HUES64 (cell line): ENCODE data around the gene ADH7.
"Not testable (repeated sequence)": the region's sequence is repeated elsewhere in the genome, so short reads cannot be mapped to it uniquely, and the experiment has no call there.

Experiments used
- H3K27ac ChIP-seq: 2 replicates; pipeline ENCODE4 v1.7.0; 2013; ENCODE audit warnings: low read depth, low read length, inconsistent platforms
- H3K27me3 ChIP-seq: 2 replicates; pipeline ENCODE4 v1.6.1; 2013; ENCODE audit warnings: mild to moderate bottlenecking, low read length; ENCODE audit not compliant: insufficient read depth
- H3K36me3 ChIP-seq: 2 replicates; pipeline ENCODE4 v1.6.1; 2013; ENCODE audit warnings: mild to moderate bottlenecking, low read length; ENCODE audit not compliant: insufficient read depth
- H3K4me1 ChIP-seq: 2 replicates; pipeline ENCODE4 v1.6.1; 2013; ENCODE audit warnings: mild to moderate bottlenecking, low read length, moderate library complexity; ENCODE audit not compliant: insufficient read depth
- H3K4me3 ChIP-seq: 2 replicates; pipeline ENCODE4 v1.5.1; 2013; ENCODE audit warnings: mild to moderate bottlenecking, low read length, moderate library complexity
- H3K9ac ChIP-seq: 2 replicates; pipeline ENCODE4 v1.6.1; 2013; ENCODE audit warnings: mild to moderate bottlenecking, low read depth, low read length
- H3K9me3 ChIP-seq: 2 replicates; pipeline ENCODE4 v1.6.1; 2013; ENCODE audit warnings: low read depth, low read length; ENCODE audit not compliant: insufficient read depth
- WGBS: fragments of 150-250, 120-280 bp; methylation state at CpG from one replicate; pipeline ENCODE4 v1.1.7; 2013; ENCODE audit warnings: missing lambda C conversion rate; 5-methylcytosine and 5-hydroxymethylcytosine counted together

Gene ADH7

GRCh38 chr4:99415762-99416161 lies 19.4 kb downstream of the ADH7 start:
- H3K4me3 ChIP-seq, H3K27ac ChIP-seq, H3K4me1 ChIP-seq, H3K36me3 ChIP-seq, H3K9me3 ChIP-seq, H3K27me3 ChIP-seq, H3K9ac ChIP-seq: not testable (repeated sequence)
- 75% methylated on average over 7 of the region's 8 CpGs for WGBS

DNA sequence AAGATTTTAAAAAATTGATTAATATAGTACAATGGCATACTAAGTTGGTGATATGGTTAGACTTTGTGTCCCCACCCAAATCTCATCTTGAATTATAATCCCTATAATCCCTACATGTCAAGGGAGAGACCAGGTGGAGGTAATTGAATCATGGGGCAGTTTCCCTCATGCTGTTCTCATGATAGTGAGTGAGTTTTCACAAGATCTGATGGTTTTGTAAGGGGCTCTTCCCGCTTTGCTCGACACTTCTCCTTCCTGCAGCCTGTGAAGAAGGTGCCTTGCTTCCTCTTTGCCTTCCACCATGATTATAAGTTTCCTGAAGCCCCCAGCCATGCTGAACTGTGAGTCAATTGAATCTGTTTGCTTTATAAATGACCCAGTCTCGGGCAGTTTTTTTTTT lies 20.2 kb downstream of the ADH7 start:
- H3K9me3 ChIP-seq, H3K27ac ChIP-seq, H3K27me3 ChIP-seq, H3K4me3 ChIP-seq, H3K36me3 ChIP-seq, H3K4me1 ChIP-seq, H3K9ac ChIP-seq: not testable (repeated sequence)
- WGBS = 92% methylated on average over 3 of the region's 3 CpGs

- Histone ChIP-seq H3K9me3 (no peaks in the 10 kb centered on the region), H3K27me3 (no peaks in the 10 kb centered on the region), H3K4me3 (no peak overlapping the region), H3K9ac (no peak overlapping the region), H3K27ac (no peak overlapping the region), H3K4me1 (no peaks in the 10 kb centered on the region), H3K36me3 (no peaks in the 10 kb centered on the region)
These were observed 20.7 kb downstream of the ADH7 start for GRCh38 chr4:99414401-99414800.

- no peaks in the 10 kb centered on the region for H3K4me1 ChIP-seq
- H3K9me3 ChIP-seq = no peaks in the 10 kb centered on the region
- no peak overlapping the region for H3K27ac ChIP-seq
- H3K9ac ChIP-seq = no peak overlapping the region
- H3K4me3 ChIP-seq = no peak overlapping the region
- H3K27me3 ChIP-seq = no peaks in the 10 kb centered on the region
- WGBS = 95% methylated on average over 1 of the region's 4 CpGs
- H3K36me3 ChIP-seq = no peaks in the 10 kb centered on the region
These were observed 22.0 kb downstream of the ADH7 start for GRCh38 chr4:99413140-99413539.

DNA sequence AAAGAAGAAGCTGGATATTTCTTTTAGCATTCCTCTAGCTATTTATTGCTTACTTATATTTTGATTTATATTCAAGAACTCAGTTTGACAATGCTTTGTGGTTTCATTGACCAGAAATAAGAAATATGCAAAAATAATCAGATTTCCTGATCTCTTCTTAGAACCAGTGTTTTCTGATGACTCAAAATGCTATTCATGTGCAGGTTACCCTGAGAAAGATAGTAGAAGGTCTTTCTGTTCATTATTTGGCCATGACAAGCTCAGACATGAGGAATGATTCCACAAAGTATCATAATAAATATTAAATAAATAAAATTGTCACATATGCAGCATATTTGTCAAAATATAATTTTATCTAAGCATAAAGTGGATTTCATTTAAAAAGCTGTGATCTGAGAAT lies 24.1 kb downstream of the ADH7 start:
- H3K4me3 ChIP-seq = no peak overlapping the region
- no peak overlapping the region for H3K9ac ChIP-seq
- H3K27ac ChIP-seq = no peak overlapping the region
- no peaks in the 10 kb centered on the region for H3K36me3 ChIP-seq
- no peaks in the 10 kb centered on the region for H3K27me3 ChIP-seq
- no peaks in the 10 kb centered on the region for H3K4me1 ChIP-seq
- H3K9me3 ChIP-seq = no peaks in the 10 kb centered on the region

DNA sequence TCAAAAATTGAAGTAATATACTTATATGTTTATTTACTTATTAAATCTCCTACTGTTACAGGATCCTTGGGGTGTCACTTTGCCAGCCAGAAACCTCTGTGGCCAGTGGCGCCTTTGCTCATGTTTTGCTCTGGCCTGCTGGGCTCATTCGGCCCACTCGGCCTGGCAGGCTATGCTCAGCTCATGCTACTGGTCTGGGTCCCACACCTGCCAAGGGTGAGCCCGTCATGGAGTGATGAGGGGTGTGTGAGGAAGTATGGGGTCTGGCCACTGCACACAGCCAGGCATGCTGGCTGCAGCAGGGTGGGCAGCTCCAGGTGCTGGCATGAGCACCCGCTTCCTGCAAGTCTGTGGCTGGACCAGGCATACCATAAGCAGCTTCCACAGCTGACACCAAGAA lies 25.1 kb downstream of the ADH7 start:
- 93% methylated on average over 5 of the region's 5 CpGs for WGBS
- Histone ChIP-seq H3K9ac (no peak overlapping the region), H3K27ac (no peak overlapping the region), H3K4me3 (no peak overlapping the region), H3K36me3 (no peaks in the 10 kb centered on the region), H3K27me3 (no peaks in the 10 kb centered on the region), H3K4me1 (peaks cover 3% of the 10 kb centered on the region), H3K9me3 (no peaks in the 10 kb centered on the region)

GRCh38 chr4:99408346-99408745 lies 26.8 kb downstream of the ADH7 start:
- Histone ChIP-seq H3K36me3 (no peaks in the 10 kb centered on the region), H3K27me3 (no peaks in the 10 kb centered on the region), H3K4me1 (peaks cover 17% of the 10 kb centered on the region), H3K9me3 (no peaks in the 10 kb centered on the region), H3K27ac (no peak overlapping the region), H3K9ac (no peak overlapping the region), H3K4me3 (no peak overlapping the region)

DNA sequence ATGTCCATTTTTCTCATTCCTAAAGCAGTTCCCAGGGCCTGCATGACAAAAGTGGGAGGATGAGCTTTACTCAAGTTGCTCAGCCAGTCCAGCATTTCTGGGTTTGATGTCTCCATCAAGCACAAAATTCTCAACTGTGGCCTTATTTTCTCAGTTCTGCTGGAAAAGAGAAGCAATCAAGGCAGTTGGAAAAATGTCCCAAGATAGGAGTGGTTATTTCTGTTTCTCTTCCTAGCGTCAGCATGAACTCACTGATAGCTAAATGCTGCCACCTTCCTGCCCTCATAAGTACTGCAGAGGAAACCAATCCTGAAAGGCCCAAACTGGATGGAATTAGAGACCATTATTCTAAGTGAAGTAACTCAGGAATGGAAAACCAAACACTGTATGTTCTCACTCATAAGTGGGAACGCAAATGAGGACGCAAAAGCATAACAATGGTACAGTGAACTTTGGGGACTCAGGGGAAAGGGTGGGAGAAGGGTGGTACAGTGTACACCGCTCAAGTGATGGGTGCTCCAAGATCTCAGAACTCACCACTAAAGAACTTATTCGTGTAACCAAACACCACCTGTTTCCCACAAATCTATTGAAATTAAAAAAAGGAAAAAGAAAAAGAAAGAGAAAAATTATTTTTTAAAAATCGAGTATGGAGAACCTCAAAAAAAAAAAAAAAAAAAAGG lies 29.6 kb downstream of the ADH7 start:
- Histone ChIP-seq H3K4me3 (no peak overlapping the region), H3K4me1 (peaks cover 17% of the 10 kb centered on the region), H3K9me3 (no peaks in the 10 kb centered on the region), H3K36me3 (no peaks in the 10 kb centered on the region), H3K27ac (no peak overlapping the region), H3K9ac (no peak overlapping the region), H3K27me3 (no peaks in the 10 kb centered on the region)
- 36% methylated on average over 5 of the region's 6 CpGs for WGBS

GRCh38 chr4:99404595-99405287 lies 30.4 kb downstream of the ADH7 start:
- no peak overlapping the region for H3K27ac ChIP-seq
- peaks cover 17% of the 10 kb centered on the region for H3K4me1 ChIP-seq
- no peak overlapping the region for H3K4me3 ChIP-seq
- no peaks in the 10 kb centered on the region for H3K9me3 ChIP-seq
- no peak overlapping the region for H3K9ac ChIP-seq
- WGBS = 84% methylated on average over 2 of the region's 4 CpGs
- H3K27me3 ChIP-seq = no peaks in the 10 kb centered on the region
- H3K36me3 ChIP-seq = no peaks in the 10 kb centered on the region

DNA sequence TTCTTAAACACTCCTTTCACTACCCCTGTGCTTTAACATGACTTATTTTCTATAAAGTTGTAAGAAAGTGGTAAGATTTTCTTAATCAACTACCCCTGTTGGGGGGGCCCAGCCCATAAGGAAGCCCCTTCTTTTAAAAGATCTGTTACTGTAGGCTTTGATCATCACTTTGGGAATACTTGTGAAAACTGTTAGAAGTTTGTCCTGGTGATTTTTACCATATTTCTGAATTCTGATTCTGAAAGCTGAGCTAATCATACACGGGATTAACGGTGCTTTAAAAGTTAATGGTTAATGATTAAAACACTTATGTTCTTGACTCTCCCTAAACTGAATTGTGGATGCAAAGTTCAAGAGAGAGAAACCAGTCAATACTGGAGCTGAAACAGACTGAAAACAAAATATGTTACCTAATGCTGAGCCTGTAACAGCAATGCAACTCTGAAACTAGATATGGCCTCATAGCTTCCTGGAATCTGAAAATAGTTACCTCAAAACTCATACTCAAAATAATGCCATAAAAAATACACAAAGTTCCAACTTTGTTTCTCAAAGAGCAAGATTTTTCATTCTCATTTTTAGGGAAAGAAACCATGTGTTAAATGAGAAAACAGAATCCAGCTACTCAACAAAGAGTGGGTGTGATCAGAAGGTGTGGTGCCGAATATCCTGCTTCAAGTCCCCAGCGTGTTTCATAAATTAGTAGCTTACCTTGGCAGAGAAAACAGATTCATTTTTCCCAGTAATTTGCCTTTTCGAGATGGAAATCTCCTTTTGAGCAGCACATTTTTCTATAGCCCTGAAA lies 31.6 kb downstream of the ADH7 start:
- no peak overlapping the region for H3K4me3 ChIP-seq

DNA sequence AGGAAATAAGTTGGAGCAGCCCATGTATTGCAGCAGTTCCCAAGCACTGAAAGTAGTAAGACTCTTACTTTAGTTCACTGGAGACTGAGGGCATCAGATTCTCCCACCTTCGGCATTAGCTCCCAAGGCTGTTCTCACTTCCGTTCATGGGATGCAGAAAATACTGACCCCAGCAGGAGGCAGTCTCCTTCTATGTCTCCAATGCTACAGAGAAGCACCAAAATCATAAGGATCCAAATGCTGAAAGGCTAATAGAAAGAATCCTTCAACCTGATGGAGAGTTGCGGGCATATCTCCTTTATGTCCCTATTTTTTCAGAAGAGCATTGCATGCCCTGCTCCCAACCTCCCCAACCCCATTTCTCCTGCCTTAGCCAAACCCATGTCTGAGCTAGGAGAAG lies 32.4 kb downstream of the ADH7 start:
- 86% methylated on average over 3 of the region's 3 CpGs for WGBS
- H3K9me3 ChIP-seq = no peaks in the 10 kb centered on the region

More for the DNA sequence above, 31.6 kb downstream of the ADH7 start:
- Histone ChIP-seq H3K27ac (no peak overlapping the region), H3K36me3 (no peaks in the 10 kb centered on the region), H3K27me3 (no peaks in the 10 kb centered on the region), H3K4me1 (peaks cover 17% of the 10 kb centered on the region), H3K9ac (no peak overlapping the region), H3K9me3 (no peaks in the 10 kb centered on the region)
- 96% methylated on average over 5 of the region's 5 CpGs for WGBS

More for the DNA sequence above, 32.4 kb downstream of the ADH7 start:
- no peaks in the 10 kb centered on the region for H3K27me3 ChIP-seq
- no peak overlapping the region for H3K27ac ChIP-seq
- no peak overlapping the region for H3K9ac ChIP-seq
- peaks cover 17% of the 10 kb centered on the region for H3K4me1 ChIP-seq
- H3K4me3 ChIP-seq = no peak overlapping the region
- H3K36me3 ChIP-seq = no peaks in the 10 kb centered on the region
